Lung (tissue), 12 donors: Measurements from ENCODE around the gene CLGN. TPM values are rescaled to one million over a fixed set of nuclear protein-coding genes. Genes with fewer than 3 reads are reported as not detected.

Experiments used
- ATAC-seq: fragments of 200-7000 bp; cut with Tn5 transposase; one replicate; pipeline ENCODE4 v1.9.1; 2020; ENCODE audit warnings: moderate number of reproducible peaks; ENCODE audit not compliant: insufficient read depth, low FRiP score
- DNase-seq, 3 donors: peaks; one replicate each; pipeline ENCODE4 v3.0.0-alpha.2; 2013 to 2017
- H3K27ac ChIP-seq, 2 donors: one replicate each; pipeline ENCODE4 v1.5.1; 2013; ENCODE audit warnings: mild to moderate bottlenecking in 2 of 2, moderate library complexity in 2 of 2, control low read depth in 1 of 2, inconsistent platforms in 1 of 2, low read depth in 1 of 2, low read length in 1 of 2
- H3K27me3 ChIP-seq, 3 donors: one replicate each; pipeline ENCODE4 v1.5.1; 2013; ENCODE audit warnings: low read length in 2 of 3; ENCODE audit not compliant: control insufficient read depth in 3 of 3, insufficient read depth in 3 of 3
- H3K36me3 ChIP-seq, 4 donors: one replicate each; pipeline ENCODE4 v1.5.1; 2013; ENCODE audit warnings: low read length in 4 of 4, mild to moderate bottlenecking in 1 of 4, moderate library complexity in 1 of 4; ENCODE audit not compliant: control insufficient read depth in 4 of 4, insufficient read depth in 4 of 4
- H3K4me1 ChIP-seq, 5 donors: one replicate each; pipeline ENCODE4 v1.5.1; 2013; ENCODE audit warnings: low read length in 5 of 5, mild to moderate bottlenecking in 2 of 5, moderate library complexity in 1 of 5; ENCODE audit not compliant: control insufficient read depth in 5 of 5, insufficient read depth in 5 of 5
- H3K4me3 ChIP-seq: one replicate; pipeline ENCODE4 v1.5.1; 2013; ENCODE audit warnings: mild to moderate bottlenecking, control low read depth, moderate library complexity
- H3K9ac ChIP-seq, 2 donors: one replicate each; pipeline ENCODE4 v1.5.1; 2013; ENCODE audit warnings: low read length in 2 of 2, control low read depth in 1 of 2; ENCODE audit not compliant: insufficient read depth in 1 of 2
- H3K9me3 ChIP-seq, 4 donors: one replicate each; pipeline ENCODE4 v1.5.1; 2013; ENCODE audit warnings: low read length in 3 of 4, mild to moderate bottlenecking in 1 of 4, moderate library complexity in 1 of 4; ENCODE audit not compliant: control insufficient read depth in 4 of 4, insufficient read depth in 3 of 4
- CTCF ChIP-seq: IDR thresholded peaks from 2 replicates; pipeline ENCODE4 v1.5.1; 2012; ENCODE audit warnings: mild to moderate bottlenecking; ENCODE audit errors: control extremely low read depth, extremely low read depth
- WGBS, 2 donors: extraction: QIAGEN DNeasy Blood & Tissue Kit; methylation state at CpG; one replicate each; pipeline ENCODE4 v1.1.7; 2013; 5-methylcytosine and 5-hydroxymethylcytosine counted together
- polyA plus RNA-seq, 2 donors: library from polyadenylated mRNA; stranded (reverse); fragments of 200-250 nt; gene quantifications; one replicate each; pipeline ENCODE4 v1.2.1, GENCODE V29; 2013
- total RNA-seq, 2 donors: library from RNA; depleted of rRNA in 1 of 2; stranded (reverse); fragments of >200 nt in 1 of 2; gene quantifications; one replicate each; pipeline ENCODE4 v1.2.1, GENCODE V29; 2014 to 2021
- donor health status: control.
- donor health status: control.
- donor health status: Bipolar disorder and iron deficiency.
- donor health status: healthy.
- donor health status: DM: yes; HTN: yes; CAD: no.

CLGN gene
- total and polyA plus RNA-seq, 4 donors = 0.87 to 3.4 (median 2.1) TPM

GRCh38 chr4:140351093-140352075 lies 76.1 kb downstream of the CLGN start:
- H3K9ac ChIP-seq = no peak overlapping the region
- no peaks in the 10 kb centered on the region for H3K36me3 ChIP-seq
- 94 to 96% methylated on average over 28 of the region's 28 CpGs for WGBS, 2 donors
- DNase-seq (no peak), ATAC-seq (no peak)
- no peaks in the 10 kb centered on the region for H3K27me3 ChIP-seq
- TF ChIP-seq CTCF = no peak
- no peaks in the 10 kb centered on the region for H3K9me3 ChIP-seq
- H3K4me1 ChIP-seq = no peaks in the 10 kb centered on the region
- H3K4me3 ChIP-seq = no peak overlapping the region
- H3K27ac ChIP-seq = no peak overlapping the region

GRCh38 chr4:140349816-140350215 lies 77.6 kb downstream of the CLGN start:
- no peaks in the 10 kb centered on the region for H3K36me3 ChIP-seq
- H3K4me3 ChIP-seq = no peak overlapping the region
- H3K27me3 ChIP-seq = no peaks in the 10 kb centered on the region
- DNase-seq (no peak), ATAC-seq (no peak)
- H3K4me1 ChIP-seq = no peaks in the 10 kb centered on the region
- no peaks in the 10 kb centered on the region for H3K9me3 ChIP-seq
- H3K27ac ChIP-seq = no peak overlapping the region
- no peak for TF ChIP-seq CTCF
- H3K9ac ChIP-seq = no peak overlapping the region
- 91 to 92% methylated on average over 2 of the region's 2 CpGs for WGBS, 2 donors

GRCh38 chr4:140346136-140346535 lies 81.3 kb downstream of the CLGN start:
- Histone ChIP-seq H3K9ac (no peak overlapping the region), H3K9me3 (no peaks in the 10 kb centered on the region), H3K36me3 (no peaks in the 10 kb centered on the region), H3K27ac (no peak overlapping the region), H3K27me3 (no peaks in the 10 kb centered on the region), H3K4me3 (no peak overlapping the region), H3K4me1 (peaks cover 0 to 10% (median 6%) of the 10 kb centered on the region in 5 donors)
- TF ChIP-seq CTCF = no peak
- no peak for ATAC-seq
- 76 to 78% methylated on average over 9 of the region's 9 CpGs for WGBS, 2 donors
- no peak for DNase-seq
